GM19351 (cell line): ENCODE data around the gene C17orf75.
"Not testable (repeated sequence)": the region's sequence is repeated elsewhere in the genome, so short reads cannot be mapped to it uniquely, and the experiment has no call there.

Experiments used
- ATAC-seq: cut with Tn5 transposase; IDR thresholded peaks from one replicate; pipeline ENCODE4 v1.9.1; 2021; ENCODE audit warnings: mild to moderate bottlenecking, moderate library complexity; ENCODE audit not compliant: unreplicated experiment

C17orf75 gene

GRCh38 chr17:32345951-32346600, 4.1 kb upstream of the C17orf75 start:
- no peak for ATAC-seq

GRCh38 chr17:32342603-32343325, 791 bp upstream of the C17orf75 start:
- no peak for ATAC-seq

- ATAC-seq: no peak
Measured at GRCh38 chr17:32341141-32341856, 674 bp downstream of the C17orf75 start.

GRCh38 chr17:32335687-32336086, 6.3 kb downstream of the C17orf75 start:
- ATAC-seq: no peak

GRCh38 chr17:32335046-32335445, 6.9 kb downstream of the C17orf75 start:
- ATAC-seq: no peak

GRCh38 chr17:32333187-32333586, 8.8 kb downstream of the C17orf75 start:
- no peak for ATAC-seq

- no peak for ATAC-seq
Measured at GRCh38 chr17:32331243-32332040, 10.5 kb downstream of the C17orf75 start.

GRCh38 chr17:32330147-32330546, 11.8 kb downstream of the C17orf75 start:
- no peak for ATAC-seq

GRCh38 chr17:32327911-32328310, 14.1 kb downstream of the C17orf75 start:
- ATAC-seq: no peak

- no peak for ATAC-seq
Measured at GRCh38 chr17:32323811-32324491, 18.0 kb downstream of the C17orf75 start.

- no peak for ATAC-seq
Measured at GRCh38 chr17:32323046-32323445, 18.9 kb downstream of the C17orf75 start.

- no peak for ATAC-seq
Measured at GRCh38 chr17:32320847-32321246, 21.1 kb downstream of the C17orf75 start.

- not testable (repeated sequence) for ATAC-seq
Measured at GRCh38 chr17:32320080-32320479, 21.9 kb downstream of the C17orf75 start.

- no peak for ATAC-seq
Measured at GRCh38 chr17:32319548-32319905, 22.4 kb downstream of the C17orf75 start.

- ATAC-seq: no peak
Measured at GRCh38 chr17:32318071-32318470, 23.9 kb downstream of the C17orf75 start.

GRCh38 chr17:32317353-32317752, 24.6 kb downstream of the C17orf75 start:
- no peak for ATAC-seq

- ATAC-seq: not testable (repeated sequence)
Measured at GRCh38 chr17:32316653-32317052, 25.3 kb downstream of the C17orf75 start.

- no peak for ATAC-seq
Measured at GRCh38 chr17:32315171-32315570, 26.8 kb downstream of the C17orf75 start.

GRCh38 chr17:32314636-32315035, 27.3 kb downstream of the C17orf75 start:
- no peak for ATAC-seq

- ATAC-seq: no peak
Measured at GRCh38 chr17:32311028-32311536, 30.9 kb downstream of the C17orf75 start.
